GM23248 (cell line): Measurements from ENCODE around the gene BRI3BP. TPM values are rescaled to one million over a fixed set of nuclear protein-coding genes. Genes with fewer than 3 reads are reported as not detected.

Source experiments
- DNase-seq: peaks from one replicate; pipeline ENCODE4 v3.0.0-alpha.2; 2015
- H2AFZ ChIP-seq: fragments of 200-600 bp; sonication (generic); 2 replicates; pipeline ENCODE4 v1.6.1; 2016; ENCODE audit warnings: antibody characterized with exemption
- H3F3A ChIP-seq: fragments of 200-600 bp; sonication (generic); 2 replicates; pipeline ENCODE4 v1.6.1; 2016; ENCODE audit warnings: mild to moderate bottlenecking, antibody characterized with exemption, mixed run types; ENCODE audit not compliant: insufficient read depth
- H3K27ac ChIP-seq: fragments of 200-600 bp; sonication (generic); 2 replicates; pipeline ENCODE4 v1.5.1; 2016; ENCODE audit warnings: mild to moderate bottlenecking
- H3K27me3 ChIP-seq: fragments of 200-600 bp; sonication (generic); replicated peaks from 2 replicates; pipeline ENCODE4 v1.6.1; 2016; ENCODE audit warnings: mild to moderate bottlenecking; ENCODE audit not compliant: insufficient read depth
- H3K36me3 ChIP-seq: fragments of 200-600 bp; sonication (generic); 2 replicates; pipeline ENCODE4 v1.6.1; 2016; ENCODE audit warnings: low read depth, mild to moderate bottlenecking
- H3K4me1 ChIP-seq: fragments of 200-600 bp; sonication (generic); 2 replicates; pipeline ENCODE4 v1.6.1; 2016; ENCODE audit warnings: mild to moderate bottlenecking; ENCODE audit not compliant: insufficient read depth
- H3K4me2 ChIP-seq: fragments of 200-600 bp; sonication (generic); one replicate; pipeline ENCODE4 v1.6.1; 2016; ENCODE audit warnings: mild to moderate bottlenecking; ENCODE audit not compliant: unreplicated experiment
- H3K4me3 ChIP-seq: fragments of 200-600 bp; sonication (generic); 2 replicates; pipeline ENCODE4 v1.5.1; 2016; ENCODE audit warnings: mild to moderate bottlenecking
- H3K79me2 ChIP-seq: fragments of 200-600 bp; sonication (generic); 2 replicates; pipeline ENCODE4 v1.6.1; 2016; ENCODE audit warnings: mild to moderate bottlenecking; ENCODE audit not compliant: insufficient read depth
- H3K9ac ChIP-seq: fragments of 200-600 bp; sonication (generic); 2 replicates; pipeline ENCODE4 v1.6.1; 2016; ENCODE audit warnings: mild to moderate bottlenecking
- H3K9me2 ChIP-seq: fragments of 200-600 bp; sonication (generic); 2 replicates; pipeline ENCODE4 v1.6.1; 2016; ENCODE audit warnings: mixed run types, mild to moderate bottlenecking, moderate library complexity; ENCODE audit not compliant: insufficient read depth
- H3K9me3 ChIP-seq: fragments of 200-600 bp; sonication (generic); one replicate; pipeline ENCODE4 v1.6.1; 2017; ENCODE audit warnings: low read depth
- H4K20me1 ChIP-seq: fragments of 200-600 bp; sonication (generic); 2 replicates; pipeline ENCODE4 v1.6.0; 2016; ENCODE audit not compliant: insufficient read depth
- EZH2 ChIP-seq: fragments of 200-600 bp; sonication (generic); IDR thresholded peaks from 2 replicates; pipeline ENCODE4 v1.6.1; 2018; ENCODE audit warnings: antibody characterized with exemption, mild to moderate bottlenecking; ENCODE audit not compliant: insufficient read depth, poor library complexity, severe bottlenecking
- EZH2phosphoT487 ChIP-seq: fragments of 200-600 bp; sonication (generic); IDR thresholded peaks from 2 replicates; pipeline ENCODE4 v1.6.1; 2018; ENCODE audit warnings: antibody characterized with exemption, moderate library complexity, mild to moderate bottlenecking, low read depth; ENCODE audit not compliant: insufficient read depth
- WGBS, 2 experiments: methylation state at CpG; one replicate each; pipeline ENCODE4 v1.1.6; 2015 to 2017; ENCODE audit warnings: low lambda C conversion rate in 2 of 2, low coverage in 1 of 2; ENCODE audit errors: missing lambda C conversion rate in 2 of 2; 5-methylcytosine and 5-hydroxymethylcytosine counted together
- in situ Hi-C: fragments of 300-500 bp; cut with MboI; formaldehyde crosslinking; loops from 2 replicates; pipeline ENCODE4 v1.15.0; 2020
- polyA plus RNA-seq: library from polyadenylated mRNA; unstranded; fragments of >200 nt; fragmentation: Nextera tagmentation; extraction: Ambion mirVana; gene quantifications from 2 replicates; pipeline ENCODE4 v1.2.1, GENCODE V29; 2016
- total RNA-seq: library from RNA; depleted of rRNA; stranded (reverse); fragments of >200 nt; shearing (Covaris generic); gene quantifications from 2 replicates; pipeline ENCODE4 v1.2.3, GENCODE V29; 2014

BRI3BP gene
- total and polyA plus RNA-seq, 2 experiments from 2014 or later, result 3.5 to 4.2 TPM

DNA sequence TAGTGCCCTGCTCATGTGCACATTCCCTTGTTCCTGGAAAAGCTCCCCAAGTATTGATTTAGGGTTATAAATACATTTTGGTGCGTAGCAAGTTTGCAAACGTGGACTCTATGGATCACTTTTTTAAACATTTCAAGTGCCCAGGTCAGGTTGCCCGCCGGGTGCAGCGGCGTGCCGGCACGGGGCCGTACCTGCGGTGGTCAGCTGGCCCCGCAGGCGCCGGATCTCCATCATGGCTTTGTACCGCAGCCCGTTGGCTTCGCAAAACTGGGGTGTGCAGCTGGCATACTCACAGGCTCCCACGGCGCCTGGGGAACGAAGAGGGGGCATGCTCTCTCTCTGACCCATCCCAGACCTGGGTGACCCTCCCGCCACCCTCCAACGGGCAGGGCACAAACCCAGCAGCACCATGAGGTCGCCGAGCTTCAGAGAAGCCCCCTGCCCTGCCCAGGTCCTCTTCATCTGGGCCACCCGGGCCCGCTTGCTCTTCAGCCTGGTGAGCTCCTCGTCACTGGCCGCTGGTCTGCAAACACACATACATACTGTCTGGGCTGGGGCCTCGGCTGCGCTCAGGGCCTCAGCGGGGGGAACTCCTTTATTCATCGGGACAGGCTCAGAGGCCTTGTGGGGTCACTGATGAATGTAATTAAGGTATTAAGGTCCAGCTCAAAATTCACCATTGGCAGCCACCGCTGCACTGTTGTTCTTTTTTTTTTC lies 39.6 kb upstream of the BRI3BP start:
- no peak overlapping the region for H2AFZ ChIP-seq
- no peaks in the 10 kb centered on the region for H3K4me1 ChIP-seq
- H3K9ac ChIP-seq, result no peak overlapping the region
- no peaks in the 10 kb centered on the region for H3F3A ChIP-seq
- WGBS, 2 experiments, result 95 to 98% methylated on average over 26 to 32 of the region's 32 CpGs
- H3K27me3 ChIP-seq, result no peaks in the 10 kb centered on the region
- no peak overlapping the region for H3K4me2 ChIP-seq
- H3K27ac ChIP-seq, result no peak overlapping the region
- H3K9me3 ChIP-seq, result no peaks in the 10 kb centered on the region
- H3K4me3 ChIP-seq, result no peak overlapping the region
- in situ Hi-C loops, result no loop called here
- DNase-seq, result no peak
- no peaks in the 10 kb centered on the region; the same call in 1 of the 2 replicates for H3K36me3 ChIP-seq
- TF ChIP-seq EZH2phosphoT487, result no peak
- no peak for TF ChIP-seq EZH2
- H3K9me2 ChIP-seq, result no peaks in the 10 kb centered on the region
- no peaks in the 10 kb centered on the region for H3K79me2 ChIP-seq
- no peaks in the 10 kb centered on the region for H4K20me1 ChIP-seq

- H3F3A ChIP-seq, result no peaks in the 10 kb centered on the region
- no peaks in the 10 kb centered on the region for H3K9me3 ChIP-seq
- no peak overlapping the region for H3K4me3 ChIP-seq
- H4K20me1 ChIP-seq, result no peaks in the 10 kb centered on the region
- in situ Hi-C loops, result no loop called here
- H3K79me2 ChIP-seq, result no peaks in the 10 kb centered on the region
- H3K27me3 ChIP-seq, result no peaks in the 10 kb centered on the region
- H3K27ac ChIP-seq, result no peak overlapping the region
- H3K4me1 ChIP-seq, result no peaks in the 10 kb centered on the region
- no peak for DNase-seq
- H3K9me2 ChIP-seq, result no peaks in the 10 kb centered on the region
- TF ChIP-seq EZH2 (no peak), EZH2phosphoT487 (no peak)
- H3K9ac ChIP-seq, result no peak overlapping the region
- H2AFZ ChIP-seq, result no peak overlapping the region
- WGBS, 2 experiments, result 86 to 89% methylated on average over 4 of the region's 4 CpGs
- H3K4me2 ChIP-seq, result no peak overlapping the region
- peaks cover 3% of the 10 kb centered on the region; the same call in 1 of the 2 replicates for H3K36me3 ChIP-seq
These were observed 38.7 kb upstream of the BRI3BP start for GRCh38 chr12:124954771-124955170.

DNA sequence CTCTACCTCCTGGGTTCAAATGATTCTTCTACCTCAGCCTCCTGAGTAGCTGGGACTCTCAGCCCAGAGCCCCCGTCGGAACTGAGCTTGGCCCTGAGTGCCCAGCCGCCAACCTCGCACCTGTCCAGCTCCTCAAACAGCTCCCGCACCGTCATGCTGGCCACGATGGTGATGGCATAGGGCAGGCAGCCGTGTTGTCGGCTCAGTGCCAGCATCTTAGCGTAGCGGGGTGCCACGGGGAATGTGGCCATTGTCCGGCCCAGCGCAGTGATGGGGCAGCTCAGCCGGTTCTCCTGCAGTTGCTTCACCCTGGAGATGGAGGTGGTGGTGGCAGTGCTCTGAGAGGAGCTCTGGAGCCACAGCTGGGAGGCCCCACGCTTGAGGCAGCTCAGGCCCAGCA lies 36.9 kb upstream of the BRI3BP start:
- WGBS, 2 experiments, result 98 to 99% methylated on average over 16 of the region's 16 CpGs
- Histone ChIP-seq H2AFZ (no peak overlapping the region), H3K9me2 (no peaks in the 10 kb centered on the region), H3K4me2 (no peak overlapping the region), H3K4me1 (no peaks in the 10 kb centered on the region), H4K20me1 (no peaks in the 10 kb centered on the region), H3F3A (no peaks in the 10 kb centered on the region), H3K27me3 (no peaks in the 10 kb centered on the region), H3K36me3 (peaks cover 3% of the 10 kb centered on the region; the same call in 1 of the 2 replicates), H3K27ac (no peak overlapping the region), H3K9ac (no peak overlapping the region), H3K79me2 (no peaks in the 10 kb centered on the region), H3K4me3 (no peak overlapping the region), H3K9me3 (no peaks in the 10 kb centered on the region)
- TF ChIP-seq EZH2 (no peak), EZH2phosphoT487 (no peak)
- no peak for DNase-seq
- in situ Hi-C loops, result no loop called here

GRCh38 chr12:124961055-124961454 lies 32.4 kb upstream of the BRI3BP start:
- Histone ChIP-seq H3K4me3 (no peak overlapping the region), H3K9me2 (no peaks in the 10 kb centered on the region), H2AFZ (no peak overlapping the region), H3K27me3 (no peaks in the 10 kb centered on the region), H3K4me2 (no peak overlapping the region), H3F3A (no peaks in the 10 kb centered on the region), H3K9ac (no peak overlapping the region), H3K4me1 (no peaks in the 10 kb centered on the region), H3K27ac (no peak overlapping the region), H4K20me1 (no peaks in the 10 kb centered on the region), H3K9me3 (no peaks in the 10 kb centered on the region), H3K79me2 (no peaks in the 10 kb centered on the region), H3K36me3 (peaks cover 3% of the 10 kb centered on the region; the same call in 1 of the 2 replicates)
- no peak for DNase-seq
- in situ Hi-C loops, result no loop called here
- TF ChIP-seq EZH2 (no peak), EZH2phosphoT487 (no peak)
- 88 to 89% methylated on average over 23 to 29 of the region's 29 CpGs for WGBS, 2 experiments
